Sciatic nerve (tissue), 2 donors: Measurements from ENCODE around the gene SMARCAD1. TPM values are rescaled to one million over a fixed set of nuclear protein-coding genes. Genes with fewer than 3 reads are reported as not detected.
A peak's percentile ranks its signal among the peaks of the same experiment; 100 is the strongest.
"Not testable (repeated sequence)": the region's sequence is repeated elsewhere in the genome, so short reads cannot be mapped to it uniquely, and the experiment has no call there.

Experiments
- ATAC-seq: fragments of 200-7000 bp; cut with Tn5 transposase; one replicate; pipeline ENCODE4 v1.9.1; 2020; ENCODE audit warnings: mild to moderate bottlenecking, moderate library complexity
- DNase-seq: peaks from one replicate; pipeline ENCODE4 v3.0.0-alpha.2; 2020; ENCODE audit warnings: low spot score
- intact Hi-C: fragments of 100-400 bp; cut with DNase I; formaldehyde crosslinking; loops from one replicate; pipeline ENCODE4 v1.14.2; 2022
- total RNA-seq: library from RNA; stranded (reverse); fragmentation: NEBNext Ultra II Directional; extraction: Animal tissue kit (Norgen Biotek cat#: 25700); gene quantifications from one replicate; pipeline ENCODE4 v1.2.1, GENCODE V29; 2021
- donor health status: DM: no; HTN: no; CAD: no.
- donor health status: DM: no; HTN: no; CAD: no.

The SMARCAD1 gene
- total RNA-seq, 1 donor from 2014 or later, result 23.9 TPM

DNA sequence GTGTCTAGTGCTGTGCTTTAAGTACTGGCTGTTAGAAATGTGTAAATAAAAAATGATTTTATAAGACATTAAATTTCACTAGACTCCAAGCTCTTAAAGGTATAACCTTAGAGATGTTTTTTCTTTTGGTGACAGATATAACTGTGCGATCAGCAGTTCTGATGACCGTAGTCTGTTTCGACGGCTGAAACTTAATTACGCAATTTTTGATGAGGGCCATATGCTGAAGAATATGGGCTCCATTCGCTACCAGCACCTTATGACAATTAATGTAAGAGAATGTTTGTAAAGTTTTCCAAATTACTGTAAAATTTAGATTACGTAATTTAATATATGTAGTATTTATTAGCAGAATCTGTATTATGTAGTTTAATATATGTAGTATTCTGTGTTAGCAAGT lies 68.5 kb downstream of the SMARCAD1 start:
- ATAC-seq, result no peak
- no peak for DNase-seq
- intact Hi-C loops, result no loop called here

GRCh38 chr4:94277534-94277933 lies 69.9 kb downstream of the SMARCAD1 start:
- no peak for ATAC-seq
- intact Hi-C loops, result no loop called here

DNA sequence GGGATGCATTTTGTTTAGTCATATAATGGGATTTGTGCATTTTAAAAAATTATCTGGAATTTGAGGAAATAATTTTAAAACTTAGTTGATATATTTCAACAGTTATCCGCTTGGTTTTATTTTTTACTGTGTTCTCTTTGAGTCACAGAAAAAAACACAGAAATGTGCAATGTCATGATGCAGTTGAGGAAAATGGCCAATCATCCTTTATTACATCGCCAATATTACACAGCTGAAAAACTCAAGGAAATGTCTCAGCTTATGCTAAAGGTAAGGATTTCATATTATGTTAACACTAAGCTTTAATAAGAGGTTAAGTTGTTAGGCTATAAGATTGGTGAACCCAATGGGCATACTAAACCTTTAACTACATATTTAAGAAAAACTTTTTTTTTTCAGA lies 71.1 kb downstream of the SMARCAD1 start:
- intact Hi-C loops, result no loop called here
- DNase-seq, result no peak
- ATAC-seq, result no peak

More at GRCh38 chr4:94277534-94277933, 69.9 kb downstream of the SMARCAD1 start:
- no peak for DNase-seq

DNA sequence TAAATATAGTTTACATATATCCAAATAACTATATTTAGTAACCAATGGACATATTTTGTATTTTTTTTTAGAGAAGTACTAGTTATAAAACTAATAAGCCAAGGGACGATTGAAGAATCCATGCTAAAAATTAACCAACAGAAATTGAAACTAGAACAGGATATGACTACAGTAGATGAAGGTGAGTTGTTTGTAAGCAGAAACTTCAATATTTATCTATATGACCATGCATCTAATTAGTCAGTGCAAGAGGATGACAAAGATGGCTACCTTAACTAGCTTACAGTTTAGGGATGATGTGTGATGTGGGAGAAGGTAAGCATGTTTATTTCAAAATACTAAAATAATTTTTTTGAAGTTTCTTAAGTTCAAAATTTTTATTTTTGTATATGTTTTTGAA lies 77.2 kb downstream of the SMARCAD1 start:
- ATAC-seq (no peak), DNase-seq (no peak)
- intact Hi-C loops, result no loop called here

GRCh38 chr4:94285666-94286065 lies 78.0 kb downstream of the SMARCAD1 start:
- DNase-seq (no peak), ATAC-seq (no peak)
- intact Hi-C loops, result no loop called here

GRCh38 chr4:94290245-94290644 lies 82.6 kb downstream of the SMARCAD1 start:
- intact Hi-C loops, result no loop called here
- ATAC-seq (no peak), DNase-seq (no peak)

DNA sequence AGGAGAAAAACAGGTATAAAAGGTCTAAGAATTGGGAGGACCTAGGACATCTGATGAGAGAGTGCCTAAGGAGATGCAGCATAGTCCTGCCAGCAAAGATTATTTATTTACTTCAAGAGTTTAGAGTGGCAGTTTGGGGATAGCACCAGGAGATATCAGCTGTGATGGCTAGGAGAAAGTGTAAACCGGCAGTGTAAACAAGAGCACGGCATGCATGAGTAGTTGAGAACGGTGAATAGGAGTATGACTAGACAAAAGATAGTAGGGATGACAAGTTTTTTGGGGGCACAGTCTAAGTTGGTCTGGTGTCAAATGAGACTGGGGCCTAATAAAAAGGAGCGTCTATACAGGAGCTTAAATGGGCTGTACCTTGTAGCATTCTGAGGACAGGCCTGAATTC lies 86.3 kb downstream of the SMARCAD1 start:
- intact Hi-C loops, ATAC-seq, DNase-seq: not testable (repeated sequence)

GRCh38 chr4:94295473-94295872 lies 87.8 kb downstream of the SMARCAD1 start:
- DNase-seq, intact Hi-C loops, ATAC-seq: not testable (repeated sequence)

- ATAC-seq, result no peak
- no peak for DNase-seq
- intact Hi-C loops, result no loop called here
Measured at GRCh38 chr4:94298725-94299252, 91.1 kb downstream of the SMARCAD1 start.

DNA sequence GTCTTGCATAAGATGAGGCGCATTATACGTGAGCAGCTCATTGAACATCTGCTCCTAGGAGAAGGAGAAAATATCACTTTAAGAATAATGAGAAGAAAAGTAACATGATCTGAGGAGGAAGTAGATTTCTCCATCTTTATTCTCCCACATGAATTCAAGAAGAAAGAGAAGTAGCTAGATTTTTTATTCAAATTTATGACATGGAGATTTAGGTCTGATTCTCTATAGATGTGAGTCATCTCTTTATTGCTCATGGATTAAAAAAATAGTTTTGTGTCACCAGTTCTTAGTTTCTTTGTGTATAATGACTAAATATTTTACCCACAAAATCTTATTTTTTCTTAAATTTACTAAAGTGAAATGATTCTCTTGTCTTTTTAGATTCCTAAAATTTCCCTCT lies 94.5 kb downstream of the SMARCAD1 start:
- no peak for DNase-seq
- no peak for ATAC-seq
- intact Hi-C loops, result loop anchor here (5.0 kb wide), 1 partner anchor 1245 kb away; no protein-coding TSS in a partner anchor

GRCh38 chr4:94304365-94304971 lies 96.8 kb downstream of the SMARCAD1 start:
- no peak for DNase-seq
- no peak for ATAC-seq
- intact Hi-C loops, result loop anchor here (5.0 kb wide), 1 partner anchor 1247 kb away; no protein-coding TSS in a partner anchor

DNA sequence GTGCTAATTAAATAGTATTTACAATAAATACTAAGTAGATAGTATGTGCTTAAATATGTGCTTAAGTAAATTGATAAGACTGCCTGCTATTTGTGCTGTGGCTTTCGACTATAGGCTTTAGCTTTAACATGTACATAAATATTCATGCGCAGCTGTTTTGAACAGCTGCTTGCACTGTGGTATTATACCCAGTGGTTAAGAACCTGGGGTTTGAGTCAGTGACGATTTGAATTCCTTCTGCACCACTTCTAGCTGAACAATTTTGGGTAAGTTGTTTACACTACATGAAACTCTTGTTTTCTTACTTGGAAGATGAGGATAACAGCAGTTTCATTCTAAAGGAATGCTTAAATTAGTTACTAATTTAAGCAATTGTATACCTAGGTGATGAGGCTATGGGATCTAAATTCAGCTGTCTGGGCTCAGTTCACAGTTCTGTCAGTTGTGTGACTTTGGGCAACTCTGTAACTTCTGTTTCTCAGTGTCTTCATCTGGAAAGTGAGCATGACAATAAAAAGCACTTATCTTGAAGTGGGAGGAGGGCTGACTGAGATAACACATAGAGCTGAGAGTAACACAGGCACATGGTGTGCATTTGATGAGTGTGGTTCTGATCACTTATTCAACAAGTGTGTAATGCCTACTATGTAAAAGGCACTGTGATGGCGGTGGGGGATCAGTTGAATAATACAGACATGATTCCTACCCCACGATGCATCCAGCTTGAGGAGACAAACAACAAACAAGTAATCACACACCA lies 98.0 kb downstream of the SMARCAD1 start:
- intact Hi-C loops, result no loop called here

GRCh38 chr4:94306713-94307112 lies 99.0 kb downstream of the SMARCAD1 start:
- peak; percentile 68 for ATAC-seq
- DNase-seq, result no peak
- intact Hi-C loops, result no loop called here

More for the DNA sequence above, 98.0 kb downstream of the SMARCAD1 start:
- DNase-seq (no peak), ATAC-seq (no peak)

- peak; percentile 32 for ATAC-seq
- DNase-seq, result no peak
- intact Hi-C loops, result no loop called here
Measured at GRCh38 chr4:94307231-94307871, 99.7 kb downstream of the SMARCAD1 start.

GRCh38 chr4:94319927-94320326 lies 112.3 kb downstream of the SMARCAD1 start:
- DNase-seq, intact Hi-C loops, ATAC-seq: not testable (repeated sequence)

DNA sequence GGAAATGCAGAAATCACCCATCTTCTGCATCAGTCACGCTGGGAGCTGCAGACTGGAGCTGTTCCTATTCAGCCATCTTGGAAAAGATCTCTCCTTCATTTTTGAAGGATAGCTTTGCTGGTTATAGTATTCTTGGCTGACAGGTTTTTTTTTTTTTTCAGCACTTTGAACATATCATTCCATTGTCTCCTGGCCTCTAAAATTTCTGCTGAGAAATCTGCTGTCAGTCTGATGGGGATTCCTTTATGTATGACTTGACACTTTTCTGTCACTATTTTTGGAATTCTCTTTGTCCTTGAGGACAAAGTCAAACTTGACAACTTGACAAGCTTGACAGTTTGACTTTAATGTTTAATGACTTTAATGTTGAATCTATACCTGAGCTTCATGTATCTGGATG lies 118.2 kb downstream of the SMARCAD1 start:
- no peak for DNase-seq
- intact Hi-C loops, result no loop called here

GRCh38 chr4:94329933-94330332 lies 122.3 kb downstream of the SMARCAD1 start:
- intact Hi-C loops, result no loop called here
- DNase-seq, result no peak
- ATAC-seq, result no peak

More for the DNA sequence above, 118.2 kb downstream of the SMARCAD1 start:
- ATAC-seq, result no peak

GRCh38 chr4:94332983-94333590 lies 125.4 kb downstream of the SMARCAD1 start:
- ATAC-seq (peak; percentile 53), DNase-seq (no peak)
- intact Hi-C loops, result no loop called here

DNA sequence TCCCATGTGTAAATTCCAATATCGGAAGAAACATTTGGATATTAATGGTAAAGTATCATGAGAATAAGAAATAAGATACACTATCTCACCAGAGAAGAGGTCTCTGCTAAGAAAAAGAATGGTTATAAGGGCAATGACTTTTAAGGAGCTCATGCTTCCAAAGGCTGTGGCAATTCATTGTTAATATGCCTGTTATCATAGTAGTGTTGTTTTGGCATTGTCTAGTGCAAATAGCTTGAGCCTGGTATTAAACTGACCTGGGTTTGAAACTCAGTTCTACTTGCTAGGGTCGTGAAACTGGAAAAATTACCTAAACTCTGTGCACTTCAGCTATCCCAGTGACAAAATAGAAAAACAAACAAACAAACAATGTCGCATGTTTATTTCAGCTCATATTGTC lies 126.2 kb downstream of the SMARCAD1 start:
- intact Hi-C loops, result no loop called here
- no peak for DNase-seq
- ATAC-seq, result peak; percentile 63
